Activated CD8-positive, alpha-beta memory T cell treated with anti-CD3 and anti-CD28 coated beads, Interleukin-2, amount 50 U/mL, for 4 hours (primary cell): Measurements from ENCODE around the gene KLHDC1.

Experiments
- DNase-seq: peaks from one replicate; pipeline ENCODE4 v3.0.0-alpha.2; 2020

The KLHDC1 gene

GRCh38 chr14:49796025-49796424 lies 103.1 kb downstream of the KLHDC1 start:
- DNase-seq, result no peak
